Measurements from ENCODE around the gene MAP2K7. TPM values are rescaled to one million over a fixed set of nuclear protein-coding genes. Genes with fewer than 3 reads are reported as not detected.

The MAP2K7 gene
- total RNA-seq, 3 donors from 2014 or later, result 13.3 to 17.1 (median 13.8) TPM

DNA sequence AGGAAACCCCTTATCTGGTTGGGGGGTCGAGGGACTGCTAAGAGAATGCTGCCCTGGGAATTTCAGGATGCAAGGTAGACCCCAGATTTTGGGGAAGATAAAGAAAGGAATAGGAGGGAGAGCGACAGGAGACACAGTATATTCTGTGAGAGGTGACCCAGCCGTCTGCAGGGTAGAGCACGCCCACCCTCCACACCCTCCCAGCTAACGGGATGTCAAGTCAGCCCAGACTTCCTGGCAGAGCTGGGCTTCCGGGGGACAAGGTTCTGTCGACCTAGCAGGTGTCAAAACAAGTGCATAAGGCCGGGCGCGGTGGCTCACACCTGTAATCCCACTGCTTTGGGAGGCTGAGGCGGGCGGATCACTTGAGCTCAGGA, 28.8 kb upstream of the MAP2K7 start:
- H3K27ac ChIP-seq, result peak overlapping the region in 1 of 2 donors; percentile 70
- H3K4me1 ChIP-seq, result peaks cover 0 to 8% of the 10 kb centered on the region in 2 donors
- H3K9me3 ChIP-seq, result no peaks in the 10 kb centered on the region
- H3K27me3 ChIP-seq, result peaks cover 5 to 20% of the 10 kb centered on the region in 2 donors
- DNase-seq (ENCODE audit: low spot score in 2 of 2), result no peak
- no peaks in the 10 kb centered on the region for H3K36me3 ChIP-seq
- H3K4me3 ChIP-seq, result peak overlapping the region in 2 of 3 donors; percentile 56 to 76
- TF ChIP-seq POLR2A (IDR thresholded peaks at IDR 0.05) (no peak), POLR2AphosphoS5 (IDR thresholded peaks at IDR 0.05) (no peak), CTCF (IDR thresholded peaks at IDR 0.05) (no peak)
- intact Hi-C loops (cut with DNase I; ENCODE audit: low total_unique reads), result no loop called here

DNA sequence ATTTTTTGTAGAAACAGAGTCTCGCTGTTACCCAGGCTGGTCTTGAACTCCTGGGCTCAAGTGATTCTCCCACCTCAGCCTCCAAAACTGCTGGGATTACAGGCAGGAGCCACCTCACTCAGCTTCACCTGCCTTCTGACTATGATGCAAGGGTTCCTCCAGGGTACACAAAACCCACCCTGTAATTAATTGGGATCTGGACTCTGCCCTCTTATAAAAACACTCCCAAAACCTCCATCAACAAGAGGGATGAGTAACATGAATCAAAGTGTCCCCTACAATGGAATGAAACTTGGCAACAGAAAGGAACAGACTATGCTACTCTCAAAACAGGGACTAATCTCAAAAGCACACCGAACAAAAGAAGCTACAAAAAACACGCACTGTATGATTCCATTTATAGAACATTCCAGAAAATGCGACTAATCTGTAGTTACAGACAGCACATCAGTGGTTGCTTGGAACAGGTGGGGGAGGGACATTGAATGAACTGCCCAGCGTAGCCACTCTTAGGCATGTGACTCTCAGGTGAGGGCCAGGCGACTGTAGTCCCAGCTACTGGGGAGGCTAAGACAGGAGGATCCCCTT, 26.3 kb upstream of the MAP2K7 start:
- peaks cover 5 to 17% of the 10 kb centered on the region in 2 donors for H3K27me3 ChIP-seq
- peaks cover 0 to 8% of the 10 kb centered on the region in 2 donors for H3K4me1 ChIP-seq
- no peak overlapping the region for H3K4me3 ChIP-seq
- TF ChIP-seq CTCF (IDR thresholded peaks at IDR 0.05) (no peak), POLR2AphosphoS5 (IDR thresholded peaks at IDR 0.05) (no peak), POLR2A (IDR thresholded peaks at IDR 0.05) (no peak)
- DNase-seq (ENCODE audit: low spot score in 2 of 2), result no peak
- H3K27ac ChIP-seq, result no peak overlapping the region
- no peaks in the 10 kb centered on the region for H3K9me3 ChIP-seq
- no peaks in the 10 kb centered on the region for H3K36me3 ChIP-seq
- intact Hi-C loops (cut with DNase I; ENCODE audit: low total_unique reads), result no loop called here

DNA sequence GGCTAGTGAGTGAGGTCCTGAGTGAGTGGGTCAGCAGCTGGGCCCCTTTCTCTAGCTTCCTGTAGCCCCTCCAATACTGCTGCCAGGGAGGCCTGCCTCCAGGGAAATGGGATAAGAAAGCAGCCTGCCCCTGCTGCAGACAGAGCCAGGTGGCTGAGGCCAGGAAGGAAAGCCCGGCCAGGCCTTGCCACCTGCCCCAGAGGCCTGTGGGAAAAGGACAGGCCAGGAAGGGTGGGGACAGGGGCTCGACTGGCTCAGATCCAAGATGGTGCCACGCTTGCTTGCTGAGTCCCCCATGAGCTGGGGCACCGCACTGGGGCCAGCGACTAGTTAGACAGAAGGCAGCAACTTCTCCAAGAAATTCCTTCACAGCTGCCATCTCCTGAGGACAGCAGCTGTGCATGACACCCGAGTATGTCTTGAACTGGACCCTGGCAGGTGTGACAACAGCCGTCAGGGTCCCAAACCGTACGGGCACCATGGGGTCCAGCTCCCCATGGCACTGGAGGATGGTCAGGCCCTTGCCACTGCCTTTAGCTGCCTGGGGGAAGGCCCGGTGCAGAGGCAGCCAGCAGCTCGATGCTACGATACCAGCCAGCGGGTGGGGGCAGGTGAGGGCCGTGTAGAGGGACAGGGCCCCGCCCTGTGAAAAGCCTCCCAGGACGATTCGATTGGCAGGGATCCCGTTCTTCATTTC, 24.4 kb upstream of the MAP2K7 start:
- Histone ChIP-seq H3K4me1 (no peaks in the 10 kb centered on the region), H3K9me3 (no peaks in the 10 kb centered on the region), H3K27me3 (no peaks in the 10 kb centered on the region), H3K36me3 (no peaks in the 10 kb centered on the region), H3K27ac (no peak overlapping the region), H3K4me3 (no peak overlapping the region)
- no peak for DNase-seq (ENCODE audit: low spot score in 2 of 2)
- intact Hi-C loops (cut with DNase I; ENCODE audit: low total_unique reads), result no loop called here
- TF ChIP-seq POLR2AphosphoS5 (IDR thresholded peaks at IDR 0.05) (no peak), POLR2A (IDR thresholded peaks at IDR 0.05) (no peak), CTCF (IDR thresholded peaks at IDR 0.05) (no peak)

GRCh38 chr19:7879836-7880235, 23.8 kb upstream of the MAP2K7 start:
- no peak overlapping the region for H3K27ac ChIP-seq
- H3K36me3 ChIP-seq, result no peaks in the 10 kb centered on the region
- H3K9me3 ChIP-seq, result no peaks in the 10 kb centered on the region
- intact Hi-C loops (cut with DNase I; ENCODE audit: low total_unique reads), result no loop called here
- no peak for DNase-seq (ENCODE audit: low spot score in 2 of 2)
- no peaks in the 10 kb centered on the region for H3K27me3 ChIP-seq
- TF ChIP-seq POLR2A (IDR thresholded peaks at IDR 0.05) (no peak), POLR2AphosphoS5 (IDR thresholded peaks at IDR 0.05) (no peak), CTCF (IDR thresholded peaks at IDR 0.05) (no peak)
- no peaks in the 10 kb centered on the region for H3K4me1 ChIP-seq
- H3K4me3 ChIP-seq, result no peak overlapping the region

DNA sequence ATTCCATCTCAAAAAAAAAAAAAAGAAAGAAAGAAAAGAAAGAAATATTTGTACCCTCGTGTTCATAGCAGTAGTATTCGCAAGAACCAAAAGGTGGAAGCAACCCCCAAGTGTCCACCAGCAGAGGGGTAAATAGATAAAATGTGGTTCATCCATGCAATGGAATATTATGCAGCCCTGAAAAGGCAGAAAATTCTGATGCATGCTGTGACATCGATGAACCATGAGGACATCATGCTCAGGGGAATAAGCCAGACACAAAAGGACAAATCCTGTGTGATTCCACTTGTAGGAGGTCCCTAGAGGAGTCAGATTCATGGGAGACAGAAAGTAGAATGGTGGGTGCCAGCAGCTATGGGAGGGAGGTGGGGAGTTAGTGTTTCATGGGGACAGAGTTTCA, 21.8 kb upstream of the MAP2K7 start:
- TF ChIP-seq POLR2AphosphoS5 (IDR thresholded peaks at IDR 0.05), result no peak
- no peak for TF ChIP-seq POLR2A (IDR thresholded peaks at IDR 0.05)
- TF ChIP-seq CTCF (IDR thresholded peaks at IDR 0.05), result no peak
- Histone ChIP-seq H3K4me3 (no peak overlapping the region), H3K27ac (no peak overlapping the region), H3K4me1 (no peaks in the 10 kb centered on the region), H3K9me3 (no peaks in the 10 kb centered on the region), H3K27me3 (no peaks in the 10 kb centered on the region), H3K36me3 (no peaks in the 10 kb centered on the region)
- intact Hi-C loops (cut with DNase I; ENCODE audit: low total_unique reads), result no loop called here
- DNase-seq (ENCODE audit: low spot score in 2 of 2), result no peak
